Mesothelial cell of epicardium (in vitro differentiated cells): Measurements from ENCODE around the gene SPX. TPM values are rescaled to one million over a fixed set of nuclear protein-coding genes. Genes with fewer than 3 reads are reported as not detected.

Experiments used
- DNase-seq, 2 experiments: peaks; one replicate each; pipeline ENCODE4 v3.0.0; 2021; ENCODE audit warnings: low spot score in 2 of 2; ENCODE audit not compliant: unreplicated experiment in 2 of 2
- H3K27ac Mint-ChIP-seq: 2 replicates; pipeline ENCODE4 v1.8.0; 2021; ENCODE audit warnings: mixed read lengths
- H3K27me3 Mint-ChIP-seq: 2 replicates; pipeline ENCODE4 v1.8.0; 2021; ENCODE audit warnings: low read depth, mixed read lengths
- H3K36me3 Mint-ChIP-seq: 2 replicates; pipeline ENCODE4 v1.8.0; 2021; ENCODE audit warnings: mixed read lengths
- H3K4me1 Mint-ChIP-seq: 2 replicates; pipeline ENCODE4 v1.8.0; 2021; ENCODE audit warnings: mixed read lengths
- H3K4me3 Mint-ChIP-seq: 2 replicates; pipeline ENCODE4 v1.8.0; 2021; ENCODE audit warnings: mild to moderate bottlenecking, moderate library complexity, mixed read lengths
- H3K9me3 Mint-ChIP-seq: 2 replicates; pipeline ENCODE4 v1.8.0; 2021; ENCODE audit warnings: mixed read lengths
- CTCF ChIP-seq: fragments of 200-600 bp; sonication (generic); IDR thresholded peaks from one replicate; pipeline ENCODE4 v1.5.0; 2021; ENCODE audit warnings: antibody characterized with exemption; ENCODE audit not compliant: unreplicated experiment
- total RNA-seq: library from RNA; stranded (reverse); gene quantifications from 3 replicates; pipeline ENCODE4 v1.2.1, GENCODE V29; 2021

SPX gene
- total RNA-seq, 1 donor from 2014 or later, result not detected

GRCh38 chr12:21559855-21560569 lies 33.9 kb downstream of the SPX start:
- Mint-ChIP-seq H3K27me3 (no peaks in the 10 kb centered on the region), H3K9me3 (peaks cover 7% of the 10 kb centered on the region), H3K27ac (no peak overlapping the region), H3K36me3 (no peaks in the 10 kb centered on the region), H3K4me3 (no peak overlapping the region), H3K4me1 (no peaks in the 10 kb centered on the region)
- DNase-seq, result no peak
- TF ChIP-seq CTCF, result no peak

- no peak for TF ChIP-seq CTCF
- Mint-ChIP-seq H3K36me3 (no peaks in the 10 kb centered on the region), H3K4me3 (no peak overlapping the region), H3K9me3 (peaks cover 7% of the 10 kb centered on the region), H3K4me1 (no peaks in the 10 kb centered on the region), H3K27me3 (no peaks in the 10 kb centered on the region), H3K27ac (no peak overlapping the region)
- DNase-seq, result no peak
Measured at GRCh38 chr12:21561158-21561557, 35.1 kb downstream of the SPX start.

- Mint-ChIP-seq H3K9me3 (no peaks in the 10 kb centered on the region), H3K27ac (no peak overlapping the region), H3K27me3 (peaks cover 2% of the 10 kb centered on the region), H3K4me3 (no peak overlapping the region), H3K4me1 (no peaks in the 10 kb centered on the region), H3K36me3 (no peaks in the 10 kb centered on the region)
- DNase-seq, result no peak
- no peak for TF ChIP-seq CTCF
Measured at GRCh38 chr12:21562859-21563258, 36.8 kb downstream of the SPX start.

- Mint-ChIP-seq H3K27ac (no peak overlapping the region), H3K9me3 (no peaks in the 10 kb centered on the region), H3K4me3 (no peak overlapping the region), H3K4me1 (no peaks in the 10 kb centered on the region), H3K27me3 (peaks cover 2% of the 10 kb centered on the region), H3K36me3 (no peaks in the 10 kb centered on the region)
- DNase-seq, result no peak
- no peak for TF ChIP-seq CTCF
Measured at GRCh38 chr12:21566223-21566906, 40.3 kb downstream of the SPX start.

GRCh38 chr12:21566907-21567394 lies 40.9 kb downstream of the SPX start:
- H3K27me3 Mint-ChIP-seq, result peaks cover 2% of the 10 kb centered on the region
- no peaks in the 10 kb centered on the region for H3K9me3 Mint-ChIP-seq
- no peaks in the 10 kb centered on the region for H3K36me3 Mint-ChIP-seq
- H3K27ac Mint-ChIP-seq, result no peak overlapping the region
- H3K4me1 Mint-ChIP-seq, result no peaks in the 10 kb centered on the region
- no peak for DNase-seq
- no peak overlapping the region for H3K4me3 Mint-ChIP-seq
- no peak for TF ChIP-seq CTCF
